GM19351 (cell line): ENCODE results near the gene PDE11A.
"Not testable (repeated sequence)": the region's sequence is repeated elsewhere in the genome, so short reads cannot be mapped to it uniquely, and the experiment has no call there.

Experiments
- ATAC-seq: cut with Tn5 transposase; IDR thresholded peaks from one replicate; pipeline ENCODE4 v1.9.1; 2021; ENCODE audit warnings: mild to moderate bottlenecking, moderate library complexity; ENCODE audit not compliant: unreplicated experiment

The PDE11A gene

GRCh38 chr2:177828557-177828956 is 244.0 kb downstream of the PDE11A start:
- no peak for ATAC-seq

GRCh38 chr2:177826897-177827296 is 245.7 kb downstream of the PDE11A start:
- ATAC-seq = no peak

- no peak for ATAC-seq
These were observed 249.6 kb downstream of the PDE11A start for GRCh38 chr2:177822941-177823340.

- ATAC-seq = no peak
These were observed 254.2 kb downstream of the PDE11A start for GRCh38 chr2:177818412-177818811.

- no peak for ATAC-seq
These were observed 255.3 kb downstream of the PDE11A start for GRCh38 chr2:177817300-177817699.

GRCh38 chr2:177816766-177817165 is 255.8 kb downstream of the PDE11A start:
- no peak for ATAC-seq

- no peak for ATAC-seq
These were observed 259.7 kb downstream of the PDE11A start for GRCh38 chr2:177812713-177813396.

GRCh38 chr2:177810906-177811305 is 261.7 kb downstream of the PDE11A start:
- ATAC-seq = no peak

GRCh38 chr2:177808984-177809809 is 263.4 kb downstream of the PDE11A start:
- no peak for ATAC-seq

GRCh38 chr2:177806025-177806424 is 266.6 kb downstream of the PDE11A start:
- ATAC-seq = no peak

GRCh38 chr2:177799531-177799930 is 273.0 kb downstream of the PDE11A start:
- no peak for ATAC-seq

- no peak for ATAC-seq
These were observed 274.8 kb downstream of the PDE11A start for GRCh38 chr2:177797808-177798207.

- no peak for ATAC-seq
These were observed 275.7 kb downstream of the PDE11A start for GRCh38 chr2:177796654-177797415.

GRCh38 chr2:177796011-177796410 is 276.6 kb downstream of the PDE11A start:
- ATAC-seq = no peak

GRCh38 chr2:177785143-177785542 is 287.4 kb downstream of the PDE11A start:
- not testable (repeated sequence) for ATAC-seq

GRCh38 chr2:177784745-177785067 is 287.9 kb downstream of the PDE11A start:
- ATAC-seq = no peak

GRCh38 chr2:177783835-177784744 is 288.5 kb downstream of the PDE11A start:
- peak; percentile 95 for ATAC-seq

- no peak for ATAC-seq
These were observed 289.5 kb downstream of the PDE11A start for GRCh38 chr2:177783091-177783490.

GRCh38 chr2:177782613-177783012 is 290.0 kb downstream of the PDE11A start:
- no peak for ATAC-seq

- ATAC-seq = no peak
These were observed 294.1 kb downstream of the PDE11A start for GRCh38 chr2:177778472-177778871.

- peak; percentile 48 for ATAC-seq
These were observed 300.0 kb downstream of the PDE11A start for GRCh38 chr2:177772529-177772928.
